Tibial artery (tissue), 4 donors: Measurements from ENCODE around the gene RILP.

Experiments used
- DNase-seq, 2 donors: peaks; one replicate each; pipeline ENCODE4 v3.0.0-alpha.2; 2019
- H3K27ac ChIP-seq, 2 donors: fragments of 200-600 bp; sonication (generic) in 1 of 2; 1 replicate in 1 of 2; 2 replicates in 1 of 2; pipeline ENCODE4 v1.5.1; 2018 to 2019; ENCODE audit warnings: mild to moderate bottlenecking in 1 of 2
- H3K27me3 ChIP-seq, 2 donors: fragments of 200-600 bp; sonication (generic) in 1 of 2; one replicate each; pipeline versions ENCODE4 v1.5.1 to v1.6.0; 2016 to 2019
- H3K36me3 ChIP-seq, 3 donors: fragments of 200-600 bp; sonication (generic) in 2 of 3; one replicate each; pipeline ENCODE4 v1.5.1; 2016 to 2019; ENCODE audit warnings: mild to moderate bottlenecking in 2 of 3
- H3K4me1 ChIP-seq, 4 donors: fragments of 200-600 bp; sonication (generic) in 2 of 4; 1 replicate in 3 of 4; 2 replicates in 1 of 4; pipeline ENCODE4 v1.5.1; 2016 to 2019
- H3K4me3 ChIP-seq, 2 donors: fragments of 200-600 bp; sonication (generic) in 1 of 2; 1 replicate in 1 of 2; 2 replicates in 1 of 2; pipeline ENCODE4 v1.5.1; 2018 to 2019; ENCODE audit warnings: mild to moderate bottlenecking in 2 of 2
- H3K9me3 ChIP-seq, 3 donors: fragments of 200-600 bp; sonication (generic) in 1 of 3; one replicate each; pipeline ENCODE4 v1.5.1; 2016 to 2019
- CTCF ChIP-seq, 2 experiments: fragments of 200-600 bp in 1 of 2; fragments of 450-650 bp in 1 of 2; IDR thresholded peaks; one replicate each; pipeline ENCODE4 v1.5.1; 2017 to 2019; ENCODE audit warnings: antibody characterized with exemption in 2 of 2, mild to moderate bottlenecking in 1 of 2, moderate library complexity in 1 of 2
- intact Hi-C: fragments of 100-400 bp; cut with DNase I; formaldehyde crosslinking; loops from one replicate; pipeline ENCODE4 v1.15.0; 2023; ENCODE audit warnings: low total_unique reads

RILP gene

GRCh38 chr17:1627982-1628855 lies 21.4 kb downstream of the RILP start, which contains the start of gene SLC43A2:
Gene SLC43A2, minus strand, starts transcription at chr17:1628834. Its CDS starts 960 bp downstream, at chr17:1627874.
- intact Hi-C loops, result loop anchor here (2.0 kb wide), 1 partner anchor 53 kb away; no protein-coding TSS in a partner anchor
- Histone ChIP-seq H3K27ac (peak within 1 kb of the TSS; percentile 85 to 87), H3K36me3 (no peaks in the 10 kb centered on the region), H3K27me3 (no peaks in the 10 kb centered on the region), H3K4me1 (peaks cover 0 to 31% (median 24%) of the 10 kb centered on the region in 4 donors), H3K9me3 (no peaks in the 10 kb centered on the region), H3K4me3 (peak within 1 kb of the TSS; percentile 64 to 79)
- DNase-seq, result peak; percentile 78 to 88
- TF ChIP-seq CTCF (IDR thresholded peaks at IDR 0.05), result peak in 1 of 2 experiments; percentile 29

- H3K27ac ChIP-seq, result peak overlapping the region; percentile 85 to 87
- H3K36me3 ChIP-seq, result peaks cover 0 to 4% (median 0%) of the 10 kb centered on the region in 3 donors
- intact Hi-C loops, result no loop called here
- no peak for TF ChIP-seq CTCF (IDR thresholded peaks at IDR 0.05)
- peaks cover 0 to 31% (median 24%) of the 10 kb centered on the region in 4 donors for H3K4me1 ChIP-seq
- H3K27me3 ChIP-seq, result no peaks in the 10 kb centered on the region
- no peaks in the 10 kb centered on the region for H3K9me3 ChIP-seq
- peak in 1 of 2 donors; percentile 48 for DNase-seq
- peak overlapping the region; percentile 64 to 79 for H3K4me3 ChIP-seq
Observed at GRCh38 chr17:1627182-1627981, 22.3 kb downstream of the RILP start.

- no peak overlapping the region for H3K27ac ChIP-seq
- DNase-seq, result no peak
- H3K4me1 ChIP-seq, result peaks cover 0 to 31% (median 24%) of the 10 kb centered on the region in 4 donors
- H3K27me3 ChIP-seq, result no peaks in the 10 kb centered on the region
- H3K36me3 ChIP-seq, result peaks cover 0 to 10% (median 3%) of the 10 kb centered on the region in 3 donors
- no peak overlapping the region for H3K4me3 ChIP-seq
- intact Hi-C loops, result no loop called here
- no peak for TF ChIP-seq CTCF (IDR thresholded peaks at IDR 0.05)
- no peaks in the 10 kb centered on the region for H3K9me3 ChIP-seq
Observed at GRCh38 chr17:1626333-1626732, 23.3 kb downstream of the RILP start.

GRCh38 chr17:1625581-1625980 lies 24.1 kb downstream of the RILP start:
- no peak for TF ChIP-seq CTCF (IDR thresholded peaks at IDR 0.05)
- H3K4me3 ChIP-seq, result no peak overlapping the region
- peaks cover 0 to 36% (median 24%) of the 10 kb centered on the region in 4 donors for H3K4me1 ChIP-seq
- H3K9me3 ChIP-seq, result no peaks in the 10 kb centered on the region
- H3K27ac ChIP-seq, result no peak overlapping the region
- H3K36me3 ChIP-seq, result peaks cover 0 to 10% (median 4%) of the 10 kb centered on the region in 3 donors
- intact Hi-C loops, result no loop called here
- no peak for DNase-seq
- H3K27me3 ChIP-seq, result no peaks in the 10 kb centered on the region

- no peak for DNase-seq
- intact Hi-C loops, result no loop called here
- no peak for TF ChIP-seq CTCF (IDR thresholded peaks at IDR 0.05)
- peaks cover 0 to 36% (median 24%) of the 10 kb centered on the region in 4 donors for H3K4me1 ChIP-seq
- no peaks in the 10 kb centered on the region for H3K9me3 ChIP-seq
- H3K4me3 ChIP-seq, result no peak overlapping the region
- H3K27ac ChIP-seq, result no peak overlapping the region
- no peaks in the 10 kb centered on the region for H3K27me3 ChIP-seq
- peaks cover 0 to 10% (median 4%) of the 10 kb centered on the region in 3 donors for H3K36me3 ChIP-seq
Observed at GRCh38 chr17:1625053-1625452, 24.6 kb downstream of the RILP start.
